H1 (cell line): ENCODE measurements around the gene RABGGTA. TPM values are rescaled to one million over a fixed set of nuclear protein-coding genes. Genes with fewer than 3 reads are reported as not detected.
A peak's percentile ranks its signal among the peaks of the same experiment; 100 is the strongest.

Source experiments
- CTCF ChIA-PET: fragments of 300-600 bp; sonication (Branson Sonifier 250); formaldehyde crosslinking; loops from one replicate; lab custom pipeline; 2021; ENCODE audit not compliant: partially characterized antibody; lab: Charles Lee
- POLR2A ChIA-PET: fragments of 300-600 bp; sonication (Branson Sonifier 250); formaldehyde crosslinking; loops from one replicate; lab custom pipeline; 2021; ENCODE audit warnings: inconsistent platforms; ENCODE audit not compliant: partially characterized antibody; lab: Charles Lee
- DNase-seq, 2 experiments: peaks; one replicate each; pipeline versions ENCODE4 v3.0.0 to v3.0.0-alpha.2; 2010 to 2022; ENCODE audit warnings: low spot score in 2 of 2, low read depth in 1 of 2, mixed read lengths in 1 of 2
- FAIRE-seq: peaks from 2 replicates; lab custom pipeline; 2011; peaks lifted over from hg19 to GRCh38; lab: Jason Lieb, UNC
- H2AFZ ChIP-seq: 2 replicates; pipeline ENCODE4 v1.8.1; 2012; ENCODE audit warnings: low read length, inconsistent platforms
- H2AK5ac ChIP-seq: 2 replicates; pipeline ENCODE4 v1.6.1; 2013; ENCODE audit warnings: low read depth, low read length
- H2BK120ac ChIP-seq: replicated peaks from 2 replicates; pipeline ENCODE3; 2013; ENCODE audit warnings: low read depth, low read length, inconsistent platforms
- H2BK12ac ChIP-seq: 2 replicates; pipeline ENCODE4 v1.6.1; 2013; ENCODE audit warnings: low read depth, low read length
- H2BK15ac ChIP-seq: 2 replicates; pipeline ENCODE4 v1.6.1; 2013; ENCODE audit warnings: low read length
- H2BK20ac ChIP-seq: 2 replicates; pipeline ENCODE4 v1.6.1; 2013; ENCODE audit warnings: low read length
- H2BK5ac ChIP-seq: 2 replicates; pipeline ENCODE4 v1.6.1; 2013; ENCODE audit warnings: low read depth, low read length
- H3K14ac ChIP-seq: 2 replicates; pipeline ENCODE4 v1.6.1; 2013; ENCODE audit warnings: inconsistent platforms; ENCODE audit not compliant: insufficient read length
- H3K18ac ChIP-seq: 2 replicates; pipeline ENCODE4 v1.6.1; 2013; ENCODE audit warnings: low read length; ENCODE audit errors: extremely low read depth
- H3K23ac ChIP-seq: 2 replicates; pipeline ENCODE4 v1.6.1; 2013; ENCODE audit warnings: inconsistent platforms; ENCODE audit not compliant: insufficient read length
- H3K23me2 ChIP-seq: 2 replicates; pipeline ENCODE4 v1.6.1; 2013; ENCODE audit warnings: low read depth, low read length
- H3K27ac ChIP-seq: 2 replicates; pipeline ENCODE4 v1.6.1; 2011; ENCODE audit warnings: low read depth, low read length, inconsistent platforms
- H3K27me3 ChIP-seq, 4 experiments: replicated peaks in 1 of 4; 1 replicate in 1 of 4; 2 replicates in 3 of 4; pipeline versions ENCODE4 v1.6.1 to v1.8.1; 2011 to 2013; ENCODE audit warnings: low read length in 3 of 4, mild to moderate bottlenecking in 3 of 4, inconsistent platforms in 2 of 4, mixed read lengths in 2 of 4, moderate library complexity in 1 of 4; ENCODE audit not compliant: control insufficient read depth in 3 of 4, insufficient read depth in 3 of 4; ENCODE audit errors: extremely low read depth in 1 of 4
- H3K36me3 ChIP-seq, 4 experiments: 2 replicates each; pipeline versions ENCODE4 v1.6.1 to v1.8.1; 2011 to 2013; ENCODE audit warnings: mild to moderate bottlenecking in 4 of 4, low read length in 3 of 4, moderate library complexity in 2 of 4, control low read depth in 1 of 4, inconsistent platforms in 1 of 4; ENCODE audit not compliant: insufficient read depth in 4 of 4, control insufficient read depth in 2 of 4
- H3K4ac ChIP-seq: replicated peaks from 2 replicates; pipeline ENCODE3; 2013; ENCODE audit warnings: low read length, low read depth, mixed read lengths, inconsistent platforms; ENCODE audit not compliant: insufficient read length
- H3K4me1 ChIP-seq, 4 experiments: replicated peaks in 1 of 4; 1 replicate in 1 of 4; 2 replicates in 3 of 4; pipeline versions ENCODE4 v1.6.1 to v1.8.1; 2011 to 2013; ENCODE audit warnings: low read length in 3 of 4, inconsistent platforms in 2 of 4, mixed read lengths in 1 of 4; ENCODE audit not compliant: insufficient read depth in 4 of 4, control insufficient read depth in 3 of 4
- H3K4me2 ChIP-seq, 2 experiments: 2 replicates each; pipeline versions ENCODE4 v1.6.1 to v1.8.1; 2011 to 2013; ENCODE audit warnings: low read depth in 2 of 2, low read length in 2 of 2, control low read depth in 1 of 2, inconsistent platforms in 1 of 2, mild to moderate bottlenecking in 1 of 2; ENCODE audit not compliant: insufficient read depth in 1 of 2
- H3K4me3 ChIP-seq, 4 experiments: fragments of 200-600, 300-600 bp in 1 of 4; sonication (generic), shearing (Covaris generic), sonication (Bioruptor Twin) in 1 of 4; 2 replicates each; pipeline versions ENCODE4 v1.5.1 to v1.8.1; 2011 to 2016; ENCODE audit warnings: low read length in 4 of 4, low read depth in 3 of 4, control low read depth in 2 of 4, inconsistent platforms in 2 of 4, mild to moderate bottlenecking in 2 of 4, mixed read lengths in 1 of 4, moderate library complexity in 1 of 4; ENCODE audit not compliant: insufficient read depth in 2 of 4; ENCODE audit errors: extremely low read depth in 1 of 4
- H3K56ac ChIP-seq: replicated peaks from 2 replicates; pipeline ENCODE3; 2013; ENCODE audit warnings: low read depth, mild to moderate bottlenecking, mixed read lengths, low read length, inconsistent platforms; ENCODE audit not compliant: insufficient read length
- H3K79me1 ChIP-seq: 2 replicates; pipeline ENCODE4 v1.6.1; 2013; ENCODE audit warnings: low read depth, low read length, control low read depth
- H3K79me2 ChIP-seq, 2 experiments: 2 replicates each; pipeline versions ENCODE4 v1.6.1 to v1.8.1; 2012 to 2013; ENCODE audit warnings: low read length in 2 of 2, mild to moderate bottlenecking in 2 of 2, inconsistent platforms in 1 of 2; ENCODE audit not compliant: insufficient read depth in 2 of 2, control insufficient read depth in 1 of 2
- H3K9ac ChIP-seq, 4 experiments: replicated peaks in 1 of 4; 1 replicate in 1 of 4; 2 replicates in 3 of 4; pipeline versions ENCODE4 v1.6.1 to v1.8.1; 2011 to 2013; ENCODE audit warnings: low read depth in 3 of 4, low read length in 3 of 4, control low read depth in 2 of 4, mild to moderate bottlenecking in 2 of 4, moderate library complexity in 2 of 4, inconsistent platforms in 1 of 4; ENCODE audit errors: extremely low read depth in 1 of 4
- H3K9me3 ChIP-seq, 2 experiments: 2 replicates each; pipeline versions ENCODE4 v1.6.1 to v1.8.1; 2012 to 2013; ENCODE audit warnings: mild to moderate bottlenecking in 2 of 2, moderate library complexity in 2 of 2, control low read depth in 1 of 2, inconsistent platforms in 1 of 2, low read depth in 1 of 2, low read length in 1 of 2, mixed read lengths in 1 of 2; ENCODE audit not compliant: insufficient read depth in 2 of 2
- H4K20me1 ChIP-seq, 2 experiments: replicated peaks in 1 of 2; 2 replicates each; pipeline versions ENCODE3 to v1.8.1; 2011 to 2013; ENCODE audit warnings: inconsistent platforms in 2 of 2, low read length in 2 of 2, mild to moderate bottlenecking in 1 of 2; ENCODE audit not compliant: insufficient read depth in 2 of 2, control insufficient read depth in 1 of 2
- H4K5ac ChIP-seq: 2 replicates; pipeline ENCODE4 v1.6.1; 2013; ENCODE audit warnings: low read length, low read depth, mixed read lengths, inconsistent platforms; ENCODE audit not compliant: insufficient read length
- H4K8ac ChIP-seq: 2 replicates; pipeline ENCODE4 v1.8.0; 2013; ENCODE audit warnings: mild to moderate bottlenecking, moderate library complexity, low read length, inconsistent platforms; ENCODE audit not compliant: insufficient read depth; ENCODE audit errors: extremely low read depth
- H4K91ac ChIP-seq: replicated peaks from 2 replicates; pipeline ENCODE3; 2013; ENCODE audit warnings: low read length, mixed read lengths, inconsistent platforms; ENCODE audit not compliant: insufficient read length
- ASH2L ChIP-seq: fragments of 200-600, 300-600 bp; sonication (generic); IDR thresholded peaks from one replicate; pipeline ENCODE4 v1.7.1; 2017; ENCODE audit warnings: low read length
- CBX5 ChIP-seq: fragments of 300-800, 300-1000 bp; sonication (generic); IDR thresholded peaks from 2 replicates; pipeline ENCODE4 v1.7.1; 2016; ENCODE audit warnings: antibody characterized with exemption, low read length, low read depth
- MAFK ChIP-seq: IDR thresholded peaks from 2 replicates; pipeline ENCODE4 v1.6.1; 2012; ENCODE audit warnings: low read depth, mild to moderate bottlenecking, improper control_type of control experiment, low read length
- POLR2A ChIP-seq, 2 experiments: IDR thresholded peaks; 1 replicate in 1 of 2; 2 replicates in 1 of 2; pipeline ENCODE4 v1.6.1; 2011; ENCODE audit warnings: low read depth in 2 of 2, low read length in 2 of 2, mild to moderate bottlenecking in 2 of 2; ENCODE audit errors: control extremely low read depth in 1 of 2
- POLR2AphosphoS5 ChIP-seq: IDR thresholded peaks from 2 replicates; pipeline ENCODE4 v1.6.1; 2011; ENCODE audit warnings: low read depth, low read length
- WGBS, 2 experiments: shearing (Covaris generic) in 1 of 2; methylation state at CpG; one replicate each; pipeline versions ENCODE4 v1.1.6 to v1.1.7; 2013 to 2015; ENCODE audit warnings: low lambda C conversion rate in 2 of 2, mixed read lengths in 2 of 2, inconsistent platforms in 1 of 2, low coverage in 1 of 2, missing lambda C conversion rate in 1 of 2; ENCODE audit not compliant: insufficient replicate concordance in 2 of 2, insufficient coverage in 1 of 2, insufficient read length in 1 of 2; ENCODE audit errors: extremely low coverage in 1 of 2, missing lambda C conversion rate in 1 of 2; 5-methylcytosine and 5-hydroxymethylcytosine counted together
- polyA plus RNA-seq, 7 experiments: library from polyadenylated mRNA; depleted of rRNA in 3 of 7; stranded (reverse) in 5 of 7; unstranded in 2 of 7; fragments of >200 nt in 5 of 7; fragments of 200-250 nt in 2 of 7; gene quantifications; 1 replicate in 5 of 7; 2 replicates in 1 of 7; 4 replicates in 1 of 7; pipeline versions ENCODE4 v1.2.1 to v1.2.3, GENCODE V29; 2011 to 2013; ENCODE audit warnings: missing spikeins in 2 of 7, mixed read lengths in 2 of 7
- total RNA-seq: library from RNA; stranded (reverse); fragmentation: NEBNext Ultra II Directional; extraction: Animal tissue kit (Norgen Biotek cat#: 25700); gene quantifications from 2 replicates; pipeline ENCODE4 v1.2.1, GENCODE V29; 2021

Gene RABGGTA
- total and polyA plus RNA-seq, 2 of the 8 experiments (the other 6 are each of a cell fraction or from before 2014, with no cell fraction given): 16.0 to 49.8 TPM

- TF ChIP-seq ASH2L (no peak), POLR2A (IDR thresholded peaks at IDR 0.05; ENCODE audit: control extremely low read depth in 1 of 2, low read depth in 2 of 2, low read length in 2 of 2) (0 out of 3 replicates have a peak, but pooled peaks of 1 of the 2 experiments have one; percentile 10), MAFK (no peak), POLR2AphosphoS5 (no peak), CBX5 (no peak)
- no peak overlapping the region for H3K14ac ChIP-seq
- H3K36me3 ChIP-seq: peaks cover 19 to 54% (median 46%) of the 10 kb centered on the region in 4 experiments
- H3K27me3 ChIP-seq: no peaks in the 10 kb centered on the region; a peak in 1 of 7 replicates
- no peaks in the 10 kb centered on the region; the same call in 1 of the 2 replicates for H3K79me1 ChIP-seq
- no peak overlapping the region for H2BK15ac ChIP-seq
- POLR2A ChIA-PET: interaction anchor here (1.0 to 5.1 kb wide), 12 partner anchors 9 to 70 kb away, joined by 3 to 50 read pairs (median 8); partner anchors contain the start of genes CIDEB, DHRS1, LTB4R and LTB4R2
- H3K27ac ChIP-seq: no peak overlapping the region
- H2BK120ac ChIP-seq: no peak overlapping the region
- no peak overlapping the region for H3K18ac ChIP-seq
- no peak overlapping the region for H3K23ac ChIP-seq
- H4K20me1 ChIP-seq: peaks cover 3 to 14% of the 10 kb centered on the region in 2 experiments
- H3K56ac ChIP-seq: no peak overlapping the region
- H4K8ac ChIP-seq: no peak overlapping the region
- peaks cover 0 to 5% (median 2%) of the 10 kb centered on the region in 4 experiments; a peak in 4 of 7 replicates for H3K4me1 ChIP-seq
- 91% methylated on average over 9 of the region's 9 CpGs; no CpG with 5 or more reads in 1 of the 2 experiments for WGBS, 2 experiments
- no peak overlapping the region for H2BK20ac ChIP-seq
- no peak overlapping the region; a peak in 1 of 4 replicates for H3K4me2 ChIP-seq
- no peak overlapping the region for H2AFZ ChIP-seq
- no peaks in the 10 kb centered on the region for H3K9me3 ChIP-seq
- H3K9ac ChIP-seq: no peak overlapping the region; a peak in 1 of 7 replicates
- H2BK5ac ChIP-seq: no peak overlapping the region
- H4K5ac ChIP-seq: no peak overlapping the region
- no peak overlapping the region for H2BK12ac ChIP-seq
- H2AK5ac ChIP-seq: no peak overlapping the region
- peaks cover 8% of the 10 kb centered on the region; the same call in 1 of the 2 replicates for H3K23me2 ChIP-seq
- no peak for FAIRE-seq
- H3K4ac ChIP-seq: no peak overlapping the region
- no peak overlapping the region for H3K4me3 ChIP-seq
- no peak for DNase-seq
- no peak overlapping the region for H4K91ac ChIP-seq
- H3K79me2 ChIP-seq: no peaks in the 10 kb centered on the region; a peak in 2 of 4 replicates
- CTCF ChIA-PET: interaction anchor here (1.0 to 9.4 kb wide), 7 partner anchors 12 to 681 kb away, joined by 3 to 163 read pairs (median 17); partner anchors contain the start of genes CIDEB, DHRS1, MDP1 and NOP9
Measured at GRCh38 chr14:24240110-24240918, 31.1 kb downstream of the RABGGTA start.
